GM23338 (cell line): Measurements from ENCODE around the gene VARS2.

Experiments
- CREB1 ChIP-seq: fragments of 250-450 bp; sonication (Bioruptor Pico); IDR thresholded peaks from 2 replicates; pipeline ENCODE4 v1.5.0; 2020; ENCODE audit warnings: low read depth, mild to moderate bottlenecking, moderate library complexity
- ETS1 ChIP-seq: IDR thresholded peaks from 2 replicates; pipeline ENCODE4 v1.6.1; 2016; ENCODE audit warnings: antibody characterized with exemption
- EZH2 ChIP-seq: fragments of 200-600 bp; sonication (generic); IDR thresholded peaks from one replicate; pipeline ENCODE4 v1.8.0; 2017; ENCODE audit warnings: antibody characterized with exemption, mild to moderate bottlenecking, low read depth; ENCODE audit not compliant: unreplicated experiment
- EZH2phosphoT487 ChIP-seq: fragments of 200-600 bp; sonication (generic); IDR thresholded peaks from one replicate; pipeline ENCODE4 v1.8.1; 2018; ENCODE audit warnings: antibody characterized with exemption; ENCODE audit not compliant: unreplicated experiment
- JUNB ChIP-seq: IDR thresholded peaks from one replicate; pipeline ENCODE4 v1.6.1; 2016; ENCODE audit warnings: antibody characterized with exemption; ENCODE audit not compliant: unreplicated experiment
- POLR2AphosphoS5 ChIP-seq: IDR thresholded peaks from 2 replicates; pipeline ENCODE4 v1.6.1; 2016; ENCODE audit warnings: antibody characterized with exemption, low read depth
- STAT1 ChIP-seq: IDR thresholded peaks from one replicate; pipeline ENCODE4 v1.6.1; 2016; ENCODE audit warnings: antibody characterized with exemption; ENCODE audit not compliant: unreplicated experiment
- ZNF114 ChIP-seq: fragments of 250-450 bp; sonication (Bioruptor Pico); IDR thresholded peaks from 2 replicates; pipeline ENCODE4 v1.5.0; 2020; ENCODE audit warnings: mild to moderate bottlenecking, moderate library complexity
- ZNF331 ChIP-seq: fragments of 250-450 bp; sonication (Bioruptor Pico); IDR thresholded peaks from 2 replicates; pipeline ENCODE4 v1.5.0; 2020; ENCODE audit warnings: low read depth, mild to moderate bottlenecking, moderate library complexity
- TF ChIP-seq, protein P1 (sequence below), 2 experiments: fragments of 200-600 bp in 1 of 2; sonication (generic) in 1 of 2; conservative IDR thresholded peaks; 2 replicates each; pipeline versions ENCODE4 v1.5.1 to v1.6.1; 2016 to 2017; ENCODE audit warnings: antibody characterized with exemption in 2 of 2, low read depth in 2 of 2, mild to moderate bottlenecking in 2 of 2, moderate library complexity in 1 of 2
- TF ChIP-seq, protein P2 (sequence below): IDR thresholded peaks from one replicate; pipeline ENCODE4 v1.6.1; 2018; ENCODE audit warnings: antibody characterized with exemption; ENCODE audit not compliant: unreplicated experiment

DNA sequence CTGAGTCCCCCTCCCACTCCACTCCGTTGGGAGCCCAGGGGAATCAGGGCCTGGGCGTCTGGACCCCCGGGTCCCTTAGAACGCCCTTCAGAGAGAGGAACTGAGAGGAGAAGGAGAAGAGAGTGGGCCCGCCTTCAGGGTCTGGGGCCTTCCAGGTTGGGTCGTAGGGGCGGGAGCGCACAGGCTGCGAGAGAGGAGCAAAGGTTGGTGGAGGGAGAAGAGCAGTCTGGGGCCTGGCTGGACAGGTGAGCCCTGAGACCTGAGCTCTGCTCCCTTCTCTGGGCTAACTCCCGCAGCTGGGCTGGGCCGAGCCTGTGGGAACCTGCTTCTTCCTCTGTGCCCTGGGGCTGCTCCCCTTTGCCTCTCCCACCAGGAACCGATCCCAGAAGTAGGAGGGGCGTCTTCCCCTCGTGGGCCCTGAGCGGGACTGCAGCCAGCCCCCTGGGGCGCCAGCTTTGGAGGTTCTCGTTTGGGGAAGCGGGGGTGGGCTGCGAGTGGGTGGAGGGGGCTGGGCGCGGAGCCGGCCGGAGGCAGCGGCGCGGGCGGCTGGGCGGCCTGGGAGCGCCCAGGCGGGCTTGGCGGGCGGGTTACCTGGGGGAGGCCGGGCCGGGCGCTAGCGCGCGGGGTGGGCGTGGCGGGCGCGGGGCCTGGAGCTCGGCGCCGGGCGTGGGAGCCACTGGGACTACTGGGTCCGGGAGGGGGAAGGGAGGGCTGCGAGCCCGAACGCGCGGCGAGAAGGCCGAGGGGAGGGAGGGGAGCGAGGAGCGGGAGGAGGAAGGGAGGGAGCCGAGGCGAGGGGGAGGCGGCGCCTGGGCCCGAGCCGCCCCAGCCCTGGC lies 30.1 kb upstream of the VARS2 start, which contains the start of gene DDR1:
- TF ChIP-seq, protein P1, sequence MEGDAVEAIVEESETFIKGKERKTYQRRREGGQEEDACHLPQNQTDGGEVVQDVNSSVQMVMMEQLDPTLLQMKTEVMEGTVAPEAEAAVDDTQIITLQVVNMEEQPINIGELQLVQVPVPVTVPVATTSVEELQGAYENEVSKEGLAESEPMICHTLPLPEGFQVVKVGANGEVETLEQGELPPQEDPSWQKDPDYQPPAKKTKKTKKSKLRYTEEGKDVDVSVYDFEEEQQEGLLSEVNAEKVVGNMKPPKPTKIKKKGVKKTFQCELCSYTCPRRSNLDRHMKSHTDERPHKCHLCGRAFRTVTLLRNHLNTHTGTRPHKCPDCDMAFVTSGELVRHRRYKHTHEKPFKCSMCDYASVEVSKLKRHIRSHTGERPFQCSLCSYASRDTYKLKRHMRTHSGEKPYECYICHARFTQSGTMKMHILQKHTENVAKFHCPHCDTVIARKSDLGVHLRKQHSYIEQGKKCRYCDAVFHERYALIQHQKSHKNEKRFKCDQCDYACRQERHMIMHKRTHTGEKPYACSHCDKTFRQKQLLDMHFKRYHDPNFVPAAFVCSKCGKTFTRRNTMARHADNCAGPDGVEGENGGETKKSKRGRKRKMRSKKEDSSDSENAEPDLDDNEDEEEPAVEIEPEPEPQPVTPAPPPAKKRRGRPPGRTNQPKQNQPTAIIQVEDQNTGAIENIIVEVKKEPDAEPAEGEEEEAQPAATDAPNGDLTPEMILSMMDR (conservative IDR thresholded peaks at IDR 0.05; ENCODE audit: low read depth in 2 of 2): no peak
- TF ChIP-seq EZH2 (no peak), CREB1 (no peak), ETS1 (no peak), ZNF331 (CRISPR knock-in tag) (no peak), POLR2AphosphoS5 (no peak; the same call in 1 of the 2 replicates), EZH2phosphoT487 (no peak), JUNB (no peak), ZNF114 (no peak), STAT1 (no peak)
- TF ChIP-seq, protein P2, sequence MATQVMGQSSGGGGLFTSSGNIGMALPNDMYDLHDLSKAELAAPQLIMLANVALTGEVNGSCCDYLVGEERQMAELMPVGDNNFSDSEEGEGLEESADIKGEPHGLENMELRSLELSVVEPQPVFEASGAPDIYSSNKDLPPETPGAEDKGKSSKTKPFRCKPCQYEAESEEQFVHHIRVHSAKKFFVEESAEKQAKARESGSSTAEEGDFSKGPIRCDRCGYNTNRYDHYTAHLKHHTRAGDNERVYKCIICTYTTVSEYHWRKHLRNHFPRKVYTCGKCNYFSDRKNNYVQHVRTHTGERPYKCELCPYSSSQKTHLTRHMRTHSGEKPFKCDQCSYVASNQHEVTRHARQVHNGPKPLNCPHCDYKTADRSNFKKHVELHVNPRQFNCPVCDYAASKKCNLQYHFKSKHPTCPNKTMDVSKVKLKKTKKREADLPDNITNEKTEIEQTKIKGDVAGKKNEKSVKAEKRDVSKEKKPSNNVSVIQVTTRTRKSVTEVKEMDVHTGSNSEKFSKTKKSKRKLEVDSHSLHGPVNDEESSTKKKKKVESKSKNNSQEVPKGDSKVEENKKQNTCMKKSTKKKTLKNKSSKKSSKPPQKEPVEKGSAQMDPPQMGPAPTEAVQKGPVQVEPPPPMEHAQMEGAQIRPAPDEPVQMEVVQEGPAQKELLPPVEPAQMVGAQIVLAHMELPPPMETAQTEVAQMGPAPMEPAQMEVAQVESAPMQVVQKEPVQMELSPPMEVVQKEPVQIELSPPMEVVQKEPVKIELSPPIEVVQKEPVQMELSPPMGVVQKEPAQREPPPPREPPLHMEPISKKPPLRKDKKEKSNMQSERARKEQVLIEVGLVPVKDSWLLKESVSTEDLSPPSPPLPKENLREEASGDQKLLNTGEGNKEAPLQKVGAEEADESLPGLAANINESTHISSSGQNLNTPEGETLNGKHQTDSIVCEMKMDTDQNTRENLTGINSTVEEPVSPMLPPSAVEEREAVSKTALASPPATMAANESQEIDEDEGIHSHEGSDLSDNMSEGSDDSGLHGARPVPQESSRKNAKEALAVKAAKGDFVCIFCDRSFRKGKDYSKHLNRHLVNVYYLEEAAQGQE: no peak
